ENCODE results near the gene CLEC9A.

The CLEC9A gene

DNA sequence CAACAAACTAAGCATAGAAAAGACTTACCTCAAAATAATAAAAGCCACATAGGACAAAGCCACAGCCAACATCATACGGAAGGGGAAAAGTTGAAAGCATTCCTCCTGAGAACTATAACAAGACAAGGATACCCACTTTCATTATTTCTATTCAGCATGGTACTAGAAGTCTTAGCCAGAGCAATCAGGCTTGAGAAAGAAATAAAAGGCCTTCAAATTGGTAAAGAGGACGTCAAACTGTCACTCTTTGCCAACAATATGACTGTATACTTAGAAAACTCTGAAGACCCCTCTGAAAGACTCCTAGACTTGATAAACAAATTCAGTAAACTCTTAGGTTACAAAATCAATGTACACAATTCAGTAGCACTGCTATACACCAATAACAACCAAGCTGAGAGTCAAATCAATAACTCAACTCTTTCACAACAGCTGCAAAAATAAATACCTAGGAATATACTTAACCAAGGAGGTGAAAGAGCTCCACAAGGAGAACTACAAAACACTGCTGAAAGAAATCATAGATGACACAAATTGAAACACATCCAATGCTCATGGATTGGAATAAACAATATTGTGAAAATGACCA lies 79.9 kb downstream of the CLEC9A start:
- no peak for DNase-seq (ENCODE audit: low read depth)

DNA sequence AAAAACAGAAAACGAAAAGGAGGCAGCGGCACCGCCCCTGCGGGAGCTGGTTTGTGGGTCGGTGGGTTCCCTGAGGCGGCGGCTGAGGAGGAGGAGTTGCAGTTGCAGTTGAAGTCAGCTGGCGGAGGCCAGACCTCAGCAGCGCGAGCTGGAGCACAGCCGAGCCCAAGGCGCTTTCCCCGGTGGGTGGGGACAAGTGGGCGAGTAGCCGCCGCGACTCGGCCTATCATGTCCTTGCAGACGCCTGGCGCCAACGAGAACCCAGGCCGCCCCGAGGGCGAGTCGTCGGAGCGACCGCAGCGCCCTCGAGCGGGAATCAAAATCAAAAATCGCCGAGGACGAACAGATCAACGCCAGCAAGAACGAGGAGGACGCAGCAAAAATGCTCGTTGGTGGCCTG lies 81.0 kb downstream of the CLEC9A start:
- DNase-seq (ENCODE audit: low read depth) = no peak

DNA sequence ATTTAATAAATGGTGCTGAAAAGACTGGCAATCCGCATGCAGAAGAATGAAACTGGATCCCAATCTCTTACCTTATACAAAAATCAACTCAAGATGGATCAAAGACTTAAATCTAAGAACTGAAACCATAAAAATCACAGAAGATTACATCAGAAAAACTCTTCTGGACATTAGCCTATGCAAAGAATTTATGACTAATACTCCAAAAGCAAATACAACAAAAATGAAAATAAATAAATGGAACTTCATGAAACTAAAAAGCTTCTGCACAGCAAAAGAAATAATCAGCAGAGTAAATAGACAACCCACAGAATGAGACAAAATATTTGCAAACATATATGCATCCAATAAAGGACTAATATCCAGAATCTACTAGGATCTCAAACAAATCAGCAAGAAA lies 82.6 kb downstream of the CLEC9A start:
- no peak for DNase-seq (ENCODE audit: low read depth)

GRCh38 chr12:10113920-10114319 lies 83.4 kb downstream of the CLEC9A start:
- DNase-seq (ENCODE audit: low read depth) = no peak

DNA sequence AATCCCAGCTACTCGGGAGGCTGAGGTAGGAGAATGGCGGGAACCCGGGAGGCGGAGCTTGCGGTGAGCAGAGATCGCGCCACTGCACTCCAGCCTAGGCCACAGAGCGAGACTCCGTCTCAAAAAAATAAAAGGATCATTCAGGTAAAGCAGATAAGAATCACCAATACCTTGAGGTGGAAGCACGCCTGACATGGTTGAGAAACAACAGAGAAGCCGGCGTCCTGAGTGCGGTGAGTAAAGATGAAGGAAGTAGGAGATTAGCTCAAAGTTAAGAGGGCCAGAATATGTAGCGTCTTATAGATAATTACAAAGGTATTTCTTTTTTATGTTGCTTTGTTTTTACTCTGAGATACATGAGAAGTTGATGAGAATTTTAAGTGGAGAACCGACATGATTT lies 84.8 kb downstream of the CLEC9A start:
- no peak for DNase-seq (ENCODE audit: low read depth)
